SU-DHL-6 (cell line): ENCODE data around the gene IGSF11.

Source experiments
- H2AFZ ChIP-seq: fragments of 200-600 bp; sonication (generic); 2 replicates; pipeline ENCODE4 v1.6.1; 2014; ENCODE audit warnings: low read depth, mild to moderate bottlenecking, moderate library complexity, mixed read lengths, antibody characterized with exemption, low read length; ENCODE audit not compliant: severe bottlenecking
- H3F3A ChIP-seq: fragments of 200-600 bp; shearing (Covaris generic); 2 replicates; pipeline ENCODE4 v1.6.0; 2016; ENCODE audit warnings: antibody characterized with exemption, mild to moderate bottlenecking; ENCODE audit not compliant: insufficient read depth
- H3K27ac ChIP-seq: fragments of 200-600 bp; sonication (generic); 2 replicates; pipeline ENCODE4 v1.5.1; 2016; ENCODE audit warnings: low read depth, mild to moderate bottlenecking, low read length, moderate library complexity, mixed read lengths
- H3K27me3 ChIP-seq: fragments of 200-600 bp; sonication (generic), shearing (Covaris generic); 2 replicates; pipeline ENCODE4 v1.6.0; 2014; ENCODE audit warnings: mild to moderate bottlenecking, low read length
- H3K36me3 ChIP-seq: fragments of 200-600 bp; sonication (generic); 2 replicates; pipeline ENCODE4 v1.6.1; 2014; ENCODE audit warnings: mild to moderate bottlenecking, low read length, mixed read lengths
- H3K4me2 ChIP-seq: fragments of 300-600, 200-600 bp; shearing (Covaris generic), sonication (generic); 2 replicates; pipeline ENCODE4 v1.6.0; 2014; ENCODE audit warnings: low read length, low read depth, mild to moderate bottlenecking; ENCODE audit not compliant: poor library complexity, severe bottlenecking
- H3K4me3 ChIP-seq: fragments of 200-600 bp; sonication (generic); 2 replicates; pipeline ENCODE4 v1.5.1; 2014; ENCODE audit warnings: antibody characterized with exemption, low read length, mild to moderate bottlenecking, mixed read lengths; ENCODE audit not compliant: insufficient read depth, poor library complexity, severe bottlenecking
- H3K79me2 ChIP-seq: fragments of 200-600 bp; sonication (generic); 2 replicates; pipeline ENCODE4 v1.6.1; 2014; ENCODE audit warnings: mild to moderate bottlenecking, low read length, moderate library complexity; ENCODE audit not compliant: insufficient read depth
- H3K9ac ChIP-seq: fragments of 200-600 bp; sonication (generic); 2 replicates; pipeline ENCODE4 v1.7.0; 2014; ENCODE audit warnings: mild to moderate bottlenecking, low read length
- H3K9me2 ChIP-seq: fragments of 200-600 bp; sonication (generic); replicated peaks from 2 replicates; pipeline ENCODE4 v1.6.1; 2014; ENCODE audit warnings: low read length; ENCODE audit not compliant: insufficient read depth
- H3K9me3 ChIP-seq: fragments of 200-600 bp; sonication (generic); 2 replicates; pipeline ENCODE4 v1.6.1; 2014; ENCODE audit warnings: low read length, mixed read lengths; ENCODE audit not compliant: insufficient read depth
- H4K20me1 ChIP-seq: fragments of 200-600 bp; sonication (generic); 2 replicates; pipeline ENCODE4 v1.6.1; 2014; ENCODE audit warnings: low read depth, mild to moderate bottlenecking, antibody characterized with exemption, low read length, moderate library complexity, mixed read lengths
- EZH2phosphoT487 ChIP-seq: fragments of 200-600 bp; sonication (generic), shearing (Covaris generic); conservative IDR thresholded peaks from 2 replicates; pipeline ENCODE4 v1.6.1; 2018; ENCODE audit warnings: mild to moderate bottlenecking, antibody characterized with exemption, low read length, moderate library complexity, mixed read lengths
- TF ChIP-seq, protein P1 (sequence below): fragments of 200-600 bp; sonication (generic); IDR thresholded peaks from one replicate; pipeline ENCODE4 v1.5.1; 2017; ENCODE audit warnings: antibody characterized with exemption, mild to moderate bottlenecking, low read length, moderate library complexity; ENCODE audit not compliant: insufficient read depth, poor library complexity, severe bottlenecking

The IGSF11 gene

GRCh38 chr3:118945834-118946233, 88.8 kb downstream of the IGSF11 start:
- H3K36me3 ChIP-seq = no peaks in the 10 kb centered on the region
- no peaks in the 10 kb centered on the region for H3K27me3 ChIP-seq
- no peaks in the 10 kb centered on the region for H3F3A ChIP-seq
- H3K27ac ChIP-seq = no peak overlapping the region
- TF ChIP-seq, protein P1, sequence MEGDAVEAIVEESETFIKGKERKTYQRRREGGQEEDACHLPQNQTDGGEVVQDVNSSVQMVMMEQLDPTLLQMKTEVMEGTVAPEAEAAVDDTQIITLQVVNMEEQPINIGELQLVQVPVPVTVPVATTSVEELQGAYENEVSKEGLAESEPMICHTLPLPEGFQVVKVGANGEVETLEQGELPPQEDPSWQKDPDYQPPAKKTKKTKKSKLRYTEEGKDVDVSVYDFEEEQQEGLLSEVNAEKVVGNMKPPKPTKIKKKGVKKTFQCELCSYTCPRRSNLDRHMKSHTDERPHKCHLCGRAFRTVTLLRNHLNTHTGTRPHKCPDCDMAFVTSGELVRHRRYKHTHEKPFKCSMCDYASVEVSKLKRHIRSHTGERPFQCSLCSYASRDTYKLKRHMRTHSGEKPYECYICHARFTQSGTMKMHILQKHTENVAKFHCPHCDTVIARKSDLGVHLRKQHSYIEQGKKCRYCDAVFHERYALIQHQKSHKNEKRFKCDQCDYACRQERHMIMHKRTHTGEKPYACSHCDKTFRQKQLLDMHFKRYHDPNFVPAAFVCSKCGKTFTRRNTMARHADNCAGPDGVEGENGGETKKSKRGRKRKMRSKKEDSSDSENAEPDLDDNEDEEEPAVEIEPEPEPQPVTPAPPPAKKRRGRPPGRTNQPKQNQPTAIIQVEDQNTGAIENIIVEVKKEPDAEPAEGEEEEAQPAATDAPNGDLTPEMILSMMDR = no peak
- no peak for TF ChIP-seq EZH2phosphoT487
- H3K4me3 ChIP-seq = no peak overlapping the region
- H3K9ac ChIP-seq = no peak overlapping the region
- H3K79me2 ChIP-seq = no peaks in the 10 kb centered on the region
- H4K20me1 ChIP-seq = no peaks in the 10 kb centered on the region
- no peak overlapping the region for H3K4me2 ChIP-seq
- H2AFZ ChIP-seq = no peak overlapping the region
- no peaks in the 10 kb centered on the region for H3K9me3 ChIP-seq
- no peaks in the 10 kb centered on the region for H3K9me2 ChIP-seq

GRCh38 chr3:118943597-118943996, 91.0 kb downstream of the IGSF11 start:
- Histone ChIP-seq H3K9me2 (no peaks in the 10 kb centered on the region), H3K36me3 (no peaks in the 10 kb centered on the region), H3F3A (no peaks in the 10 kb centered on the region), H3K9ac (no peak overlapping the region), H3K4me3 (no peak overlapping the region), H4K20me1 (no peaks in the 10 kb centered on the region), H3K4me2 (no peak overlapping the region), H3K79me2 (no peaks in the 10 kb centered on the region), H3K9me3 (no peaks in the 10 kb centered on the region), H3K27me3 (no peaks in the 10 kb centered on the region), H3K27ac (no peak overlapping the region), H2AFZ (no peak overlapping the region)
- TF ChIP-seq, protein P1 = no peak
- TF ChIP-seq EZH2phosphoT487 = no peak

GRCh38 chr3:118942671-118943070, 92.0 kb downstream of the IGSF11 start:
- Histone ChIP-seq H4K20me1 (no peaks in the 10 kb centered on the region), H3K9ac (no peak overlapping the region), H3K27ac (no peak overlapping the region), H3K27me3 (no peaks in the 10 kb centered on the region), H3K79me2 (no peaks in the 10 kb centered on the region), H3K4me3 (no peak overlapping the region), H3K36me3 (no peaks in the 10 kb centered on the region), H2AFZ (no peak overlapping the region), H3K4me2 (no peak overlapping the region), H3K9me2 (no peaks in the 10 kb centered on the region), H3K9me3 (no peaks in the 10 kb centered on the region), H3F3A (no peaks in the 10 kb centered on the region)
- no peak for TF ChIP-seq EZH2phosphoT487
- TF ChIP-seq, protein P1 = no peak

DNA sequence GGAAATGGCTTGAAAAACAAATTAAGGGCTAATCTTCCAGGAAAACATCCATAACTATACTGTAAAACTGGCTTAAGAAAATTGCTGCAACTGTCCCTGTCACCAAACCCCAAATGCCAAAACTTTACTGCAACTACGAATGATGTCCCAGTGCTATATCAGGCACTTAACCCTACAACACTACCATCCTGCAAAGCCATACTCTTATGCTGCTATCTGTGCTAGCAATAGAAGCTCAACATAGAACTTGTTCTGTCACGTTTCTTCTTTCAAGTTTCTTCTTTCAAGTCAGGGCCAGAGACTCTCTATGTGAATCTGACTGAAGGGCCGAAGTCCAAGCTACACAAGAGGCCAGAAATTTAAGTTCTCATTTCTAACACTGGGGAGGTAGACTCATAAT, 92.5 kb downstream of the IGSF11 start:
- Histone ChIP-seq H3K79me2 (no peaks in the 10 kb centered on the region), H2AFZ (no peak overlapping the region), H3K9ac (no peak overlapping the region), H3K27ac (no peak overlapping the region), H3F3A (no peaks in the 10 kb centered on the region), H3K9me3 (no peaks in the 10 kb centered on the region), H3K9me2 (no peaks in the 10 kb centered on the region), H3K4me3 (no peak overlapping the region), H3K36me3 (no peaks in the 10 kb centered on the region), H4K20me1 (no peaks in the 10 kb centered on the region), H3K4me2 (no peak overlapping the region), H3K27me3 (no peaks in the 10 kb centered on the region)
- TF ChIP-seq, protein P1 = no peak
- no peak for TF ChIP-seq EZH2phosphoT487
